H9 (cell line): ENCODE measurements around the gene ZNF300. TPM values are rescaled to one million over a fixed set of nuclear protein-coding genes. Genes with fewer than 3 reads are reported as not detected.

Experiments
- DNase-seq: peaks from one replicate; pipeline ENCODE4 v3.0.0-alpha.2; 2017
- H2AFZ ChIP-seq: one replicate; pipeline ENCODE4 v1.6.1; 2013; ENCODE audit warnings: mild to moderate bottlenecking, low read length, control low read depth, moderate library complexity
- H2AK5ac ChIP-seq: 2 replicates; pipeline ENCODE4 v1.6.1; 2013; ENCODE audit warnings: low read length, control low read depth, mixed read lengths; ENCODE audit not compliant: insufficient read length
- H2BK120ac ChIP-seq: one replicate; pipeline ENCODE4 v1.6.1; 2013; ENCODE audit warnings: low read depth, mild to moderate bottlenecking, low read length, control low read depth, inconsistent platforms; ENCODE audit not compliant: poor library complexity, severe bottlenecking
- H2BK12ac ChIP-seq: 2 replicates; pipeline ENCODE4 v1.6.1; 2013; ENCODE audit warnings: low read length, control low read depth, mixed read lengths, low read depth; ENCODE audit not compliant: insufficient read length
- H2BK15ac ChIP-seq: 2 replicates; pipeline ENCODE4 v1.6.1; 2013; ENCODE audit warnings: low read depth, low read length, control low read depth
- H2BK20ac ChIP-seq: one replicate; pipeline ENCODE4 v1.6.1; 2013; ENCODE audit warnings: low read depth, mild to moderate bottlenecking, low read length, control low read depth, inconsistent platforms; ENCODE audit not compliant: poor library complexity, severe bottlenecking
- H2BK5ac ChIP-seq: 2 replicates; pipeline ENCODE4 v1.6.1; 2013; ENCODE audit warnings: low read length, control low read depth, mixed read lengths; ENCODE audit not compliant: insufficient read length
- H3K14ac ChIP-seq: 2 replicates; pipeline ENCODE4 v1.6.1; 2013; ENCODE audit warnings: low read length, control low read depth; ENCODE audit not compliant: insufficient read depth
- H3K18ac ChIP-seq: 2 replicates; pipeline ENCODE4 v1.6.1; 2013; ENCODE audit warnings: low read depth, mild to moderate bottlenecking, mixed read lengths, low read length, control low read depth; ENCODE audit not compliant: insufficient read length
- H3K23ac ChIP-seq: 2 replicates; pipeline ENCODE4 v1.6.1; 2013; ENCODE audit warnings: low read length, control low read depth, mixed read lengths, low read depth; ENCODE audit not compliant: insufficient read length
- H3K23me2 ChIP-seq: 2 replicates; pipeline ENCODE4 v1.6.1; 2013; ENCODE audit warnings: low read depth, mild to moderate bottlenecking, mixed read lengths, low read length, control low read depth; ENCODE audit not compliant: insufficient read length, poor library complexity, severe bottlenecking
- H3K27ac ChIP-seq: 2 replicates; pipeline ENCODE4 v1.5.1; 2013; ENCODE audit warnings: low read length, control low read depth, mixed read lengths, low read depth; ENCODE audit not compliant: insufficient read length
- H3K27me3 ChIP-seq: 2 replicates; pipeline ENCODE4 v1.6.1; 2013; ENCODE audit warnings: low read length, control low read depth, inconsistent platforms; ENCODE audit not compliant: insufficient read depth
- H3K4ac ChIP-seq: 2 replicates; pipeline ENCODE4 v1.6.1; 2013; ENCODE audit warnings: low read depth, mild to moderate bottlenecking, control low read depth, inconsistent platforms, low read length, moderate library complexity
- H3K4me1 ChIP-seq: 2 replicates; pipeline ENCODE4 v1.6.1; 2013; ENCODE audit warnings: low read length, control low read depth, inconsistent platforms; ENCODE audit not compliant: insufficient read depth
- H3K4me2 ChIP-seq: 2 replicates; pipeline ENCODE4 v1.6.1; 2013; ENCODE audit warnings: low read length, control low read depth, mixed read lengths; ENCODE audit not compliant: insufficient read length, insufficient read depth
- H3K56ac ChIP-seq: 2 replicates; pipeline ENCODE4 v1.6.1; 2013; ENCODE audit warnings: low read depth, mild to moderate bottlenecking, mixed read lengths, low read length, control low read depth; ENCODE audit not compliant: insufficient read length
- H3K79me1 ChIP-seq: 2 replicates; pipeline ENCODE4 v1.6.1; 2013; ENCODE audit warnings: low read depth, mild to moderate bottlenecking, moderate library complexity, low read length, control low read depth, inconsistent platforms; ENCODE audit not compliant: insufficient read depth, poor library complexity, severe bottlenecking
- H3K79me2 ChIP-seq: 2 replicates; pipeline ENCODE4 v1.6.1; 2013; ENCODE audit warnings: low read length, control low read depth, inconsistent platforms; ENCODE audit not compliant: insufficient read depth
- H3K9ac ChIP-seq: 2 replicates; pipeline ENCODE4 v1.6.1; 2013; ENCODE audit warnings: low read length, control low read depth, mixed read lengths; ENCODE audit not compliant: insufficient read length; ENCODE audit errors: extremely low read depth
- H3K9me3 ChIP-seq: one replicate; pipeline ENCODE4 v1.6.1; 2013; ENCODE audit warnings: low read depth, low read length, inconsistent platforms; ENCODE audit not compliant: control insufficient read depth
- H3T11ph ChIP-seq: one replicate; pipeline ENCODE4 v1.6.1; 2013; ENCODE audit warnings: mild to moderate bottlenecking, low read length, control low read depth, inconsistent platforms
- H4K20me1 ChIP-seq: one replicate; pipeline ENCODE4 v1.6.1; 2013; ENCODE audit not compliant: control insufficient read depth, insufficient read length, insufficient read depth
- H4K5ac ChIP-seq: 2 replicates; pipeline ENCODE4 v1.6.1; 2013; ENCODE audit warnings: low read depth, mild to moderate bottlenecking, mixed read lengths, low read length, control low read depth; ENCODE audit not compliant: insufficient read length
- H4K8ac ChIP-seq: replicated peaks from 2 replicates; pipeline ENCODE4 v1.6.1; 2013; ENCODE audit warnings: low read length, control low read depth, mixed read lengths, low read depth; ENCODE audit not compliant: insufficient read length
- H4K91ac ChIP-seq: 2 replicates; pipeline ENCODE4 v1.6.1; 2013; ENCODE audit warnings: low read depth, mild to moderate bottlenecking, moderate library complexity, mixed read lengths, low read length, control low read depth; ENCODE audit not compliant: insufficient read length
- H3K27ac Mint-ChIP-seq, 3 experiments: 2 replicates in 2 of 3; 3 replicates in 1 of 3; pipeline ENCODE4 v1.8.0; 2020 to 2021; ENCODE audit warnings: mixed read lengths in 3 of 3, mild to moderate bottlenecking in 1 of 3, moderate library complexity in 1 of 3
- H3K27me3 Mint-ChIP-seq: 2 replicates; pipeline ENCODE4 v1.8.0; 2021; ENCODE audit warnings: low read depth, mild to moderate bottlenecking, moderate library complexity, mixed read lengths
- H3K36me3 Mint-ChIP-seq, 3 experiments: 2 replicates in 2 of 3; 3 replicates in 1 of 3; pipeline ENCODE4 v1.8.0; 2020 to 2021; ENCODE audit warnings: low read depth in 3 of 3, mixed read lengths in 3 of 3; ENCODE audit not compliant: insufficient read depth in 1 of 3
- H3K4me1 Mint-ChIP-seq, 2 experiments: 2 replicates each; pipeline ENCODE4 v1.8.0; 2020; ENCODE audit warnings: mixed read lengths in 2 of 2
- H3K4me3 Mint-ChIP-seq, 2 experiments: 2 replicates in 1 of 2; 3 replicates in 1 of 2; pipeline ENCODE4 v1.8.0; 2020 to 2021; ENCODE audit warnings: mild to moderate bottlenecking in 2 of 2, mixed read lengths in 2 of 2, moderate library complexity in 1 of 2
- H3K9me3 Mint-ChIP-seq, 2 experiments: 2 replicates in 1 of 2; 3 replicates in 1 of 2; pipeline ENCODE4 v1.8.0; 2020; ENCODE audit warnings: mild to moderate bottlenecking in 2 of 2, mixed read lengths in 2 of 2, moderate library complexity in 1 of 2
- CTCF ChIP-seq: fragments of 200-600 bp; sonication (generic); conservative IDR thresholded peaks from 3 replicates; pipeline ENCODE4 v1.8.0; 2021; ENCODE audit warnings: antibody characterized with exemption, mild to moderate bottlenecking
- WGBS: extraction: QIAGEN DNeasy Blood & Tissue Kit; methylation state at CpG from one replicate; pipeline ENCODE4 v1.1.7; 2013; ENCODE audit warnings: missing lambda C conversion rate, low lambda C conversion rate, mixed read lengths; ENCODE audit not compliant: insufficient read length; ENCODE audit errors: extremely low coverage; 5-methylcytosine and 5-hydroxymethylcytosine counted together
- total RNA-seq: library from RNA; stranded (reverse); gene quantifications from 2 replicates; pipeline ENCODE4 v1.2.1, GENCODE V29; 2021

ZNF300 gene
- total RNA-seq, 1 experiment from 2014 or later: 7.7 TPM

DNA sequence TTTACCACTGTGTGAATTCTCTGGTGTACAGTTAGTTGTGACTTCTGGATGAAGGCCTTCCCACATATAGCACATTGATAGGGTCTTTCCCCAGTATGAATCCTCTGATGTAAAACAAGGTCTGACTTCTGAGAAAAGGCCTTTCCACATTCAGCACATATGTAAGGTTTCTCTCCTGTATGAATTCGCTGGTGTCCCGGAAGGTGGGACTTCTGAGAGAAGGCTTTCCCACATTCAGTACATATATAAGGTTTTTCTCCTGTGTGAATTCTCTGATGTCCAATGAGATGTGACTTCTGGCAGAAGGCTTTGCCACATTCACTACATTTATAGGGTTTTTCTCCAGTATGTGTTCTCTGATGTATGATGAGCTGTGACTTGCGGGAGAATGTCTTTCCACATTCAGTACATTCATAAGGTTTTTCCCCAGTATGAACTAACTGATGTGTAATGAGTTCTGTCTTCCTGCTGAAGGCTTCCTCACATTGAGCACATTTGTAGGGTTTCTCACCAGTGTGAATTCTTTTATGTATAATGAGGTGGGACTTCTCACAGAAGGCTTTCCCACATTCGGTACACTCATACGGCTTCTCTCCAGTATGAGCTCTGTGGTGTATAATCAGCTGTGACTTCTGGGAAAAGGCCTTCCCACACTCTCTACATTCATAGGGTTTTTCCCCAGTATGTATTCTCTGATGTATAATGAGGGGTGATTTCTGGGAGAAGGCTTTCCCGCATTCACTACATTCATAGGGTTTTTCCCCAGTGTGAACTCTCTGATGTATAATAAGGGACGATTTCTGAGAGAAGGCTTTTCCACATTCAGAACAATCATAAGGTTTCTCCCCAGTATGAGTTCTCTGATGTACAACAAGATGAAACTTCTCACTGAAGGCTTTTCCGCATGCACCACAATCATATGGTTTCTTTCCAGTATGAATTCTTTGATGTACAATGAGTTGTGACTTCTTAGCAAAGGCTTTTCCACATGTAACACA is 9.1 kb downstream of the ZNF300 start:
- H3K27me3 Mint-ChIP-seq: peaks cover 1% of the 10 kb centered on the region; the same call in 1 of the 2 replicates
- H3K4me1 Mint-ChIP-seq: no peaks in the 10 kb centered on the region
- H3K9ac ChIP-seq: no peak overlapping the region
- no peak overlapping the region for H3T11ph ChIP-seq
- H4K8ac ChIP-seq: no peak overlapping the region
- no peaks in the 10 kb centered on the region for H3K27me3 ChIP-seq
- peaks cover 23 to 81% (median 78%) of the 10 kb centered on the region in 3 experiments for H3K36me3 Mint-ChIP-seq
- no peak overlapping the region for H3K4me2 ChIP-seq
- no peak overlapping the region for H2BK20ac ChIP-seq
- no peak overlapping the region for H4K5ac ChIP-seq
- no peak overlapping the region for H3K4ac ChIP-seq
- H3K23ac ChIP-seq: no peak overlapping the region
- DNase-seq: no peak
- no peak overlapping the region for H2BK12ac ChIP-seq
- no peak overlapping the region for H2AK5ac ChIP-seq
- no CpG with 5 or more reads among the region's 8 CpGs for WGBS
- no peak overlapping the region for H3K27ac Mint-ChIP-seq
- no peak overlapping the region for H2BK120ac ChIP-seq
- no peaks in the 10 kb centered on the region for H3K23me2 ChIP-seq
- no peak overlapping the region for H3K14ac ChIP-seq
- H4K20me1 ChIP-seq: no peaks in the 10 kb centered on the region
- H3K79me1 ChIP-seq: no peaks in the 10 kb centered on the region
- no peak overlapping the region for H3K56ac ChIP-seq
- H3K9me3 Mint-ChIP-seq: peaks cover 84 to 93% of the 10 kb centered on the region in 2 experiments
- no peak overlapping the region for H3K27ac ChIP-seq
- H3K9me3 ChIP-seq: peaks cover 86% of the 10 kb centered on the region
- H4K91ac ChIP-seq: no peak overlapping the region
- H2BK5ac ChIP-seq: no peak overlapping the region
- H3K4me1 ChIP-seq: no peaks in the 10 kb centered on the region
- H3K18ac ChIP-seq: no peak overlapping the region
- no peak overlapping the region for H2AFZ ChIP-seq
- TF ChIP-seq CTCF: no peak
- no peak overlapping the region for H3K4me3 Mint-ChIP-seq
- no peaks in the 10 kb centered on the region for H3K79me2 ChIP-seq
- H2BK15ac ChIP-seq: no peak overlapping the region
